GM18502 (cell line): ENCODE results near the gene IZUMO4.

Experiments
- ATAC-seq: cut with Tn5 transposase; IDR thresholded peaks from one replicate; pipeline ENCODE4 v1.9.1; 2021; ENCODE audit warnings: mild to moderate bottlenecking; ENCODE audit not compliant: unreplicated experiment, poor library complexity

Gene IZUMO4

GRCh38 chr19:2139385-2140137 is 42.8 kb downstream of the IZUMO4 start:
- no peak for ATAC-seq

- ATAC-seq, result no peak
These were observed 43.4 kb downstream of the IZUMO4 start for GRCh38 chr19:2140138-2140569.

- ATAC-seq, result no peak
These were observed 45.6 kb downstream of the IZUMO4 start for GRCh38 chr19:2142173-2142829.

- ATAC-seq, result no peak
These were observed 47.5 kb downstream of the IZUMO4 start for GRCh38 chr19:2144190-2144589.

GRCh38 chr19:2145831-2146241 is 49.1 kb downstream of the IZUMO4 start:
- ATAC-seq, result no peak

GRCh38 chr19:2148482-2149135 is 51.9 kb downstream of the IZUMO4 start:
- no peak for ATAC-seq
